ENCODE results near the gene DMP1.
"Not testable (repeated sequence)": the region's sequence is repeated elsewhere in the genome, so short reads cannot be mapped to it uniquely, and the experiment has no call there.

- not testable (repeated sequence) for TF ChIP-seq POLR2A (IDR thresholded peaks at IDR 0.05)
- TF ChIP-seq, protein P1, sequence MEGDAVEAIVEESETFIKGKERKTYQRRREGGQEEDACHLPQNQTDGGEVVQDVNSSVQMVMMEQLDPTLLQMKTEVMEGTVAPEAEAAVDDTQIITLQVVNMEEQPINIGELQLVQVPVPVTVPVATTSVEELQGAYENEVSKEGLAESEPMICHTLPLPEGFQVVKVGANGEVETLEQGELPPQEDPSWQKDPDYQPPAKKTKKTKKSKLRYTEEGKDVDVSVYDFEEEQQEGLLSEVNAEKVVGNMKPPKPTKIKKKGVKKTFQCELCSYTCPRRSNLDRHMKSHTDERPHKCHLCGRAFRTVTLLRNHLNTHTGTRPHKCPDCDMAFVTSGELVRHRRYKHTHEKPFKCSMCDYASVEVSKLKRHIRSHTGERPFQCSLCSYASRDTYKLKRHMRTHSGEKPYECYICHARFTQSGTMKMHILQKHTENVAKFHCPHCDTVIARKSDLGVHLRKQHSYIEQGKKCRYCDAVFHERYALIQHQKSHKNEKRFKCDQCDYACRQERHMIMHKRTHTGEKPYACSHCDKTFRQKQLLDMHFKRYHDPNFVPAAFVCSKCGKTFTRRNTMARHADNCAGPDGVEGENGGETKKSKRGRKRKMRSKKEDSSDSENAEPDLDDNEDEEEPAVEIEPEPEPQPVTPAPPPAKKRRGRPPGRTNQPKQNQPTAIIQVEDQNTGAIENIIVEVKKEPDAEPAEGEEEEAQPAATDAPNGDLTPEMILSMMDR (IDR thresholded peaks at IDR 0.05) = not testable (repeated sequence)
Measured at GRCh38 chr4:87692060-87692459, 42.0 kb downstream of the DMP1 start.

All from gastroesophageal sphincter (tissue), 3 donors.